Smooth muscle cell of the brain vasculature (primary cell): Measurements from ENCODE around the gene PRR29.

Experiments used
- DNase-seq: peaks from one replicate; pipeline ENCODE4 v3.0.0-alpha.2; 2012; ENCODE audit warnings: low read depth, low spot score

Gene PRR29

DNA sequence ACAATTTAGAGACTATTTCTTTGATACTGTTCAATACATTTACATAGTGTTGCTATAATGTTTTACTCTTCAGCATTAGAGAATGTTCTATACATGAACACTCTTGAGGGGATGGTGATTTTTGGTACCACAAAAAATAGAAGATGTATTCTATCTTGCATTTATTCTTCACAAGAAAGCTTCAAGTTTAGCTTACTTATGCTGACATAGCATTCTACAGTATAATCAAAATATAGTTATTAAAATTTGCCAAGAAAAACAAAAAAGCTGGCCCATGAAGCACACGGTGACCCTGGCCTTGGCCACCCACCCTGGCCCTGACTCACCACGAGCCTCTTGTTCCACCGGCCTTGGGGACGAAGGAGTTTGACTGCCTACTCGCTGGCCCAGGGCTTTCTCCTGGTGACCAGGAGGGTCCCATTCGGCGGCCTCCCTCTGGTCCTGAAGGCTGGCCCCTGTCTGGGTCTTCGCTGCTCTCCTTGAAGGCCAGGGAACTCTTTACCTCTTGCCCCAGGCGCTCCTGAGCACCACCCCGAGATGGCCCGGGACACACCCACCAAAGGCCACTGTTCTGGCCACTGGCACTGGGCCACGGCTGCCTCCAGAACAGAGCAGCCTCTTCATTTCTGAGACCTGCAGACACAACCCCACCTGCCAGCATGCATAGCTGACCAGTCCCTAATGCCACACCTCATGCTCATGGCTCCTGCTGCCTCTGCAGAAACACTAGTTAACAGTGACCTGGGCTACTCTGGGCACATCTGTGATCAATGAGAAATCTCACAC is 44.7 kb downstream of the PRR29 start:
- no peak for DNase-seq

DNA sequence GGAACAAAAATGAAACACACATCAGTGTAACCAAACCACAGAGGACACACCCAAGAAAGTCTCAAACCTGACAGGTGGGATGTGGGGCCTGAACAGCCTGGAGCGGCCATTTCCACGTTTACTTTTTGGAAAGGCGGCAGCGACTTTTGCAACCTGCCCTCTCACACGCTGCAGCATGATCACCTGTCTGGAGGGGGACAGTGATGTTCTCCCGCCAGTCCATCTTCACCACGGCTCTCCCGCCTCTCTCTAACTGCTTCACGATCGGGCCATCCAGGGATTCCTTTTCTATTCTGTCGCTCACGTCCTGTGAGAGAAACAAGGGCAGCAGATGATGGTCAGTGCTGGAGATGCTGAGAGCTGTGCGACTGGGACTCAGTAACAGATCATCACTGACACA is 47.0 kb downstream of the PRR29 start:
- no peak for DNase-seq

DNA sequence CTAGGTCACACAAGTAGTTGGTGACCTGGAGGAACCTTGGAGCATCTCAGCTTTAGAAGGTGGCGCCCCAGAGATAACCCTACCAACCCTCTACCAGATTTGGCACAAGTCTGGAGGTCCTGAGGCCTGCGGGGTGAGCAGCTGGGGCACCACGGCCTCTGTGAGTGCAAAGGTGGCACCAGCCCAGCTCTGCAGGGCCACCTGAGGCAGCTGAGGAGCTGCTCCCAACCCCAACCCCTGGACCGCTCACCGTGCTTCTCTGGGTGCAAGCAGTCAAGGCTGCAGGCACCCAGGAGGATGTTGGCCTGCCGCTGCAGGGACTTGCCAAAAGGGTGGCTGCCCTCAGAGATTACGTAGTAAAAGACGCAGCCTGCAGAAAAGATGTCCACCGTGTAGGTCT is 50.7 kb downstream of the PRR29 start:
- no peak for DNase-seq

DNA sequence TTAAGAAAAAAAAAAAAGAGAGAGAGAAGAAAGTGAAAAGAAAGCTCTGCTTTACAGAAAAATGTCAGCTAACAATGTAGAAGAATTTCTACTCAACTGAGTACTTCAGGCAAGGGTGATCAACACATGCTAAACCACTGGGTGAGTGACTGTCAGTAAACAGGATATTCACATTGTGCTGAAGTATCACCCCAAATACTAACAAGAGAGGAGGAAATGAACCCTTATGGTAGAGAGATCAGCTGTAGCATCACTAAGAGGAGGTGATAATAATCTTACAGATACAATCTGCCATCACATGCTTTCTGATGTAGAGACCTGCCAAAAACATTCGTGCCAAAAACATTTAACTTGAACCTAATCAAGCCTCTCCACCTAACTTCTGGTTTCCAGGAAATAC is 53.0 kb downstream of the PRR29 start:
- DNase-seq, result no peak

DNA sequence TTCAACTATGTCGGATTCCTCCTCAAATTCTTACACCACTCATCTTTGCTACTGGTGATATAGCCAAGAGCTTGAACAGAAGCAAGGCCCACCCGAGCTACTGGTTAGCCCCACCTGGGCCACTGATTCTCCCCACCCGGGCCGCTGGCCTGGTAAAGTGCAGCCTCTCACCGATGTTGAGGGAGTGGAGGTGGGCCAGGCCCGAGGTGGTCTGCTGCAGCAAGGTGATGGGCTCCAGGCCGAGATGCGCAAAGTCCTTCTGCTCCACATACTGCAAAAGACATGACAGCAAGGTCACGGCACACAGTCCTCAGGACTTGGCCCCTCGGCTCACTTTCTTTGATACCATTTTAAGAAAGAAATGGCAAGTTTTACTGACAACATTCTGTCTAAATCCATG is 55.0 kb downstream of the PRR29 start:
- no peak for DNase-seq
